ENCODE results near the gene RFX7. TPM values are rescaled to one million over a fixed set of nuclear protein-coding genes. Genes with fewer than 3 reads are reported as not detected.
A peak's percentile ranks its signal among the peaks of the same experiment; 100 is the strongest.

The RFX7 gene
- total RNA-seq, 1 experiment from 2014 or later: 34.4 TPM

- DNase-seq (ENCODE audit: low spot score): peak; percentile 90
- ChIA-PET POLR2A (ENCODE audit: low non-redundant PET) (interaction anchor here (0.6 kb wide), 1 partner anchor 625 kb away, joined by 3 read pairs; no protein-coding TSS in a partner anchor), CTCF (interaction anchor here (0.5 to 0.6 kb wide), 2 partner anchors 578 to 1519 kb away, joined by 3 to 6 read pairs; no protein-coding TSS in a partner anchor)
- H3K4me1 ChIP-seq (ENCODE audit: insufficient read depth, low read length, poor library complexity, severe bottlenecking): peaks cover 29% of the 10 kb centered on the region
- no peaks in the 10 kb centered on the region for H3K36me3 ChIP-seq (ENCODE audit: insufficient read depth, low read length, poor library complexity, severe bottlenecking)
- peak overlapping the region; percentile 80 for H3K27ac ChIP-seq (ENCODE audit: low read depth, low read length, poor library complexity, severe bottlenecking)
- intact Hi-C loops (cut with micrococcal nuclease; ENCODE audit: unreplicated experiment): loop anchor here (5.0 to 10.0 kb wide), 2 partner anchors 121 to 252 kb away; partner anchors contain the start of genes NEDD4 and TEX9
- no peaks in the 10 kb centered on the region for H3K9me3 ChIP-seq (ENCODE audit: low read depth, low read length, poor library complexity, severe bottlenecking)
- H3K27me3 ChIP-seq (replicated peaks; ENCODE audit: insufficient read depth, low read depth, low read length, poor library complexity): no peaks in the 10 kb centered on the region
- no peak for TF ChIP-seq CTCF (conservative IDR thresholded peaks at IDR 0.05; ENCODE audit: low read depth, low read length)
- no peak for TF ChIP-seq EZH2 (IDR thresholded peaks at IDR 0.05; ENCODE audit: borderline replicate concordance, low read depth, low read length, poor library complexity, severe bottlenecking)
- H3K4me3 ChIP-seq (ENCODE audit: low read depth, low read length, poor library complexity, severe bottlenecking): peak overlapping the region; percentile 76
- no TSS peak for BruUV-seq (replicated peaks)
Measured at GRCh38 chr15:56244038-56244810, 545 bp upstream of the RFX7 start.

GRCh38 chr15:56242576-56243162 lies 1.0 kb downstream of the RFX7 start:
- intact Hi-C loops (cut with micrococcal nuclease; ENCODE audit: unreplicated experiment): loop anchor here (5.0 to 10.0 kb wide), 2 partner anchors 122 to 250 kb away; partner anchors contain the start of genes NEDD4 and TEX9
- Histone ChIP-seq H3K9me3 (ENCODE audit: low read depth, low read length, poor library complexity, severe bottlenecking) (no peaks in the 10 kb centered on the region), H3K4me1 (ENCODE audit: insufficient read depth, low read length, poor library complexity, severe bottlenecking) (peaks cover 29% of the 10 kb centered on the region), H3K27me3 (replicated peaks; ENCODE audit: insufficient read depth, low read depth, low read length, poor library complexity) (no peaks in the 10 kb centered on the region), H3K4me3 (ENCODE audit: low read depth, low read length, poor library complexity, severe bottlenecking) (peak overlapping the region; percentile 76), H3K36me3 (ENCODE audit: insufficient read depth, low read length, poor library complexity, severe bottlenecking) (no peaks in the 10 kb centered on the region), H3K27ac (ENCODE audit: low read depth, low read length, poor library complexity, severe bottlenecking) (peak overlapping the region; percentile 81)
- CTCF ChIA-PET: no interaction called here
- DNase-seq (ENCODE audit: low spot score): no peak
- TF ChIP-seq EZH2 (IDR thresholded peaks at IDR 0.05; ENCODE audit: borderline replicate concordance, low read depth, low read length, poor library complexity, severe bottlenecking) (no peak), CTCF (conservative IDR thresholded peaks at IDR 0.05; ENCODE audit: low read depth, low read length) (no peak)
- POLR2A ChIA-PET (ENCODE audit: low non-redundant PET): interaction anchor here (0.7 kb wide), 1 partner anchor 222 kb away, joined by 3 read pairs; the partner anchor contains the start of gene MNS1
- no TSS peak for BruUV-seq (replicated peaks)

- Histone ChIP-seq H3K4me1 (ENCODE audit: insufficient read depth, low read length, poor library complexity, severe bottlenecking) (peaks cover 29% of the 10 kb centered on the region), H3K36me3 (ENCODE audit: insufficient read depth, low read length, poor library complexity, severe bottlenecking) (no peaks in the 10 kb centered on the region), H3K4me3 (ENCODE audit: low read depth, low read length, poor library complexity, severe bottlenecking) (peak overlapping the region; percentile 76), H3K9me3 (ENCODE audit: low read depth, low read length, poor library complexity, severe bottlenecking) (no peaks in the 10 kb centered on the region), H3K27ac (ENCODE audit: low read depth, low read length, poor library complexity, severe bottlenecking) (no peak overlapping the region), H3K27me3 (replicated peaks; ENCODE audit: insufficient read depth, low read depth, low read length, poor library complexity) (no peaks in the 10 kb centered on the region)
- intact Hi-C loops (cut with micrococcal nuclease; ENCODE audit: unreplicated experiment): loop anchor here (5.0 to 10.0 kb wide), 2 partner anchors 123 to 249 kb away; partner anchors contain the start of genes NEDD4 and TEX9
- POLR2A ChIA-PET (ENCODE audit: low non-redundant PET): no interaction called here
- DNase-seq (ENCODE audit: low spot score): no peak
- BruUV-seq (replicated peaks): no TSS peak
- no peak for TF ChIP-seq CTCF (conservative IDR thresholded peaks at IDR 0.05; ENCODE audit: low read depth, low read length)
- TF ChIP-seq EZH2 (IDR thresholded peaks at IDR 0.05; ENCODE audit: borderline replicate concordance, low read depth, low read length, poor library complexity, severe bottlenecking): no peak
- CTCF ChIA-PET: no interaction called here
Measured at GRCh38 chr15:56241374-56242105, 2.1 kb downstream of the RFX7 start.
